Measurements from ENCODE around the gene PKN2.

DNA sequence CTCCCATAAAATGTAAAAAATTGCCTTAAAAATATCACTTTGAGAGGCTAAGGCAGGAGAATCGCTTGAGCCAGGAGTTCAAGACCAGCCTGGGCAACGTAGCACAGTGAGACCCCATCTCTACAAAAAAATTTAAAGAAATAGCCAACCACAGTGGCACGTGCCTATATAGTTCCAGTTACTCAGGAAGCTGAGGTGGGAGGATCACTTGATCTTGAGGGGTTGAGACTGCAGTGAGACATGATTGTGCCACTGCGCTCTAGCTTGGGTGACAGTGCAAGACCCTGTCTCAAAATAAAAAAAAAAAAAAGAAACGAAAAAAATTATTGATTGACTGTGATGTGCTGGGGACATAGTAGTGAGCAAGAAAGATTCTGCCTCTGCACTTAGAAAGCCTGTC lies 38.4 kb downstream of the PKN2 start:
- TF ChIP-seq POLR2A (IDR thresholded peaks at IDR 0.05; ENCODE audit: low read depth, low read length) (no peak), POLR2AphosphoS5 (IDR thresholded peaks at IDR 0.05; ENCODE audit: low read depth, low read length) (no peak), POU2F2 (IDR thresholded peaks at IDR 0.05; ENCODE audit: low read depth, low read length) (no peak), SPI1 (IDR thresholded peaks at IDR 0.05; ENCODE audit: low read depth, low read length) (no peak), TAF1 (IDR thresholded peaks at IDR 0.05; ENCODE audit: low read depth, low read length) (no peak), PAX5 (IDR thresholded peaks at IDR 0.05; ENCODE audit: insufficient read depth, low read length, severe bottlenecking) (no peak)

Data from GM12891 (cell line).